HepG2 (cell line): ENCODE measurements around the gene EPB41L5.

Source experiments
- CTCF ChIP-seq: sonication (generic); formaldehyde crosslinking; IDR thresholded peaks from 2 replicates; pipeline ENCODE4 v1.5.0; 2020; ENCODE audit warnings: mild to moderate bottlenecking, missing genetic modification reagents, moderate library complexity
- NCOA1 ChIP-seq: sonication (generic); formaldehyde crosslinking; IDR thresholded peaks from 2 replicates; pipeline ENCODE4 v1.9.0; 2021; ENCODE audit warnings: missing genetic modification reagents
- POLR2AphosphoS5 ChIP-seq: IDR thresholded peaks from 2 replicates; pipeline ENCODE4 v1.6.1; 2012; ENCODE audit warnings: low read depth, low read length
- SNAI1 ChIP-seq: sonication (generic); formaldehyde crosslinking; IDR thresholded peaks from 2 replicates; pipeline ENCODE4 v1.5.0; 2020; ENCODE audit warnings: mild to moderate bottlenecking, missing genetic modification reagents, borderline replicate concordance
- TOPORS ChIP-seq: sonication (generic); formaldehyde crosslinking; IDR thresholded peaks from 2 replicates; pipeline ENCODE4 v1.8.0; 2023; ENCODE audit warnings: mild to moderate bottlenecking, missing genetic modification reagents
- ZNF747 ChIP-seq: sonication (generic); formaldehyde crosslinking; IDR thresholded peaks from 2 replicates; pipeline ENCODE4 v1.8.1; 2023; ENCODE audit warnings: missing genetic modification reagents, mild to moderate bottlenecking, borderline replicate concordance
- ZSCAN21 ChIP-seq: sonication (generic); formaldehyde crosslinking; IDR thresholded peaks from 2 replicates; pipeline ENCODE4 v1.8.0; 2022; ENCODE audit warnings: mild to moderate bottlenecking, missing genetic modification reagents, moderate library complexity, borderline replicate concordance
- ZSCAN22 ChIP-seq: sonication (generic); formaldehyde crosslinking; IDR thresholded peaks from 2 replicates; pipeline ENCODE4 v1.4.0; 2020; ENCODE audit warnings: mild to moderate bottlenecking, missing genetic modification reagents
- ZSCAN5A ChIP-seq: sonication (generic); formaldehyde crosslinking; IDR thresholded peaks from 2 replicates; pipeline ENCODE4 v1.8.0; 2022; ENCODE audit warnings: mild to moderate bottlenecking, missing genetic modification reagents, borderline replicate concordance
- TF ChIP-seq, protein P1 (sequence below): sonication (generic); formaldehyde crosslinking; IDR thresholded peaks from 2 replicates; pipeline ENCODE4 v1.5.0; 2020; ENCODE audit warnings: missing genetic modification reagents

GRCh38 chr2:120149406-120149805, 136.5 kb downstream of the EPB41L5 start:
- TF ChIP-seq, protein P1, sequence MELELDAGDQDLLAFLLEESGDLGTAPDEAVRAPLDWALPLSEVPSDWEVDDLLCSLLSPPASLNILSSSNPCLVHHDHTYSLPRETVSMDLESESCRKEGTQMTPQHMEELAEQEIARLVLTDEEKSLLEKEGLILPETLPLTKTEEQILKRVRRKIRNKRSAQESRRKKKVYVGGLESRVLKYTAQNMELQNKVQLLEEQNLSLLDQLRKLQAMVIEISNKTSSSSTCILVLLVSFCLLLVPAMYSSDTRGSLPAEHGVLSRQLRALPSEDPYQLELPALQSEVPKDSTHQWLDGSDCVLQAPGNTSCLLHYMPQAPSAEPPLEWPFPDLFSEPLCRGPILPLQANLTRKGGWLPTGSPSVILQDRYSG (CRISPR knock-in tag), result no peak
- no peak for TF ChIP-seq CTCF (CRISPR knock-in tag)
- no peak for TF ChIP-seq POLR2AphosphoS5
- no peak for TF ChIP-seq NCOA1
- TF ChIP-seq SNAI1 (CRISPR knock-in tag), result no peak
- no peak for TF ChIP-seq ZSCAN22 (CRISPR knock-in tag)
- TF ChIP-seq ZNF747 (CRISPR knock-in tag), result no peak
- TF ChIP-seq TOPORS (CRISPR knock-in tag), result no peak
- no peak for TF ChIP-seq ZSCAN5A (CRISPR knock-in tag)
- no peak for TF ChIP-seq ZSCAN21 (CRISPR knock-in tag)
